ENCODE data around the gene DRGX.

Gene DRGX

DNA sequence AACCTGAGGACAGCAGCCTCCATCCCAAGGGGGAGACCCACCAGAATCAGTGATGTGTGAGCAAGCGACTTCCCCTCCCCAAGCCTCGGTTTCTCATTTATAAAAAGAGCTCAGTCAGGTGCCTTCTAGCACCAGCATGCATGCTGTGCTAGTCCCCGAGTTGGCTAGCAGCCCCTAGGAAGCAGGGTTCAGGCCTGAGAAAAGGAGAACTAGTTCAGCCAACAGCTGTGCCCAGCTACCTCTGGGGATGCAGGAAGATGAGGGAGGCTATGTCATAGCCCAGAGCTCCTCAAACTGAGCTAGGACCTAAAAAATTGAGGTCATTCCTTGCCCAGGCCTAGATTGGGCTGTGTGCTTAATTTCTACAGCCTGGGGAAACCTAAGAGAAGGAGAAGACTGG is 13.7 kb downstream of the DRGX start:
- Histone ChIP-seq H3K9me3 (replicated peaks; ENCODE audit: insufficient read depth, low read length) (no peaks in the 10 kb centered on the region), H3K27me3 (replicated peaks; ENCODE audit: insufficient read depth, low read length) (no peaks in the 10 kb centered on the region), H3K36me3 (replicated peaks; ENCODE audit: insufficient read depth, low read length) (no peaks in the 10 kb centered on the region), H3F3A (ENCODE audit: insufficient read depth, low read length) (no peaks in the 10 kb centered on the region), H4K20me1 (ENCODE audit: insufficient read depth, low read length) (no peaks in the 10 kb centered on the region), H3K79me2 (ENCODE audit: low read length) (no peaks in the 10 kb centered on the region), H2AFZ (ENCODE audit: low read length) (no peak overlapping the region), H3K27ac (ENCODE audit: low read length) (no peak overlapping the region), H3K4me3 (ENCODE audit: low read length) (no peak overlapping the region), H3K4me1 (ENCODE audit: low read length) (no peaks in the 10 kb centered on the region), H3K9me2 (replicated peaks; ENCODE audit: insufficient read depth, low read length) (no peaks in the 10 kb centered on the region), H3K9ac (ENCODE audit: low read length) (no peak overlapping the region), H3K4me2 (ENCODE audit: low read depth, low read length) (no peak overlapping the region)
- no peak for DNase-seq
- TF ChIP-seq CTCF (IDR thresholded peaks at IDR 0.05; ENCODE audit: low read length) = no peak
- TF ChIP-seq EZH2phosphoT487 (IDR thresholded peaks at IDR 0.05; ENCODE audit: low read length) = no peak
- TF ChIP-seq EZH2 (optimal IDR thresholded peaks at IDR 0.05; ENCODE audit: low read depth, low read length) = no peak

DNA sequence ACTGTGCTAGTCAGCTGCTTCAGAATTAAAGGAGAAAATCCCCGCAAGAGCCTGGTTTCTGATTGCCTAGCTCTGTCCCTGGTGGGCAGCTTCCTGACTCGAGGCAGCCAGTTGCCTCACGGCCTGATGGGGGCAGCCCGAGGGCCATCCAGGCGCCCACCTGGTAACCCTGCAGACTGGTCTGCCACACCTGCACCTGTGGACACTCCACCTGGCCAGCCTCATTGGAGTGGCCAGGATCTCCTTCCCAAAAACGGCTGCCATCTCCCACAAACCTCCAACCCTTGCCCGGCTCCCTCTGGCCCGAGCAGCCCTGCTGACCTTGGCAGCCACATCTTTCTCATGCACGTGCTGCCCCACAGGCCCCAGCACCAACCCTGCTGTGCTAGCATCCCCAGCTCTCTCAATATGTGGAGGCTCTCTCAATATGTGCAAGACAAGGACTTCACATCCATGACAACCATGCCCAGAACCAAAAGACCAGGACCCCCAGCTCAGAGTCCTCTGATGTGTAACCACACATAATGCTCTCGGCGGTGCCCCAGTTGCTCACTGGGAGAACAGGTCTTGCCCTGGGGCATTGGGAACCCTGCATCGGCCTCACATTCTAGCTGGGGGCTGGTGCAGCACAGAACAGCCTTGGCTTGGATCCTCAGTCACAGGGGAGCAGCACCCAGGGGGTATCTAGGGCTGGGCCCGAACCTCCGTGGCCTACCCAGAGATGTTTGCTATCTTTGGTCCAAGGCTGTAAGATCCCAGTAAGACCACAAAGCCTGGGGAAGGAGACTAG is 14.6 kb downstream of the DRGX start:
- Histone ChIP-seq H3K9me3 (replicated peaks; ENCODE audit: insufficient read depth, low read length) (no peaks in the 10 kb centered on the region), H3K4me2 (ENCODE audit: low read depth, low read length) (no peak overlapping the region), H3K79me2 (ENCODE audit: low read length) (no peaks in the 10 kb centered on the region), H3K4me3 (ENCODE audit: low read length) (no peak overlapping the region), H3K36me3 (replicated peaks; ENCODE audit: insufficient read depth, low read length) (no peaks in the 10 kb centered on the region), H3K4me1 (ENCODE audit: low read length) (no peaks in the 10 kb centered on the region), H3K9me2 (replicated peaks; ENCODE audit: insufficient read depth, low read length) (no peaks in the 10 kb centered on the region), H3K27ac (ENCODE audit: low read length) (no peak overlapping the region), H2AFZ (ENCODE audit: low read length) (no peak overlapping the region), H3K27me3 (replicated peaks; ENCODE audit: insufficient read depth, low read length) (no peaks in the 10 kb centered on the region), H4K20me1 (ENCODE audit: insufficient read depth, low read length) (no peaks in the 10 kb centered on the region), H3F3A (ENCODE audit: insufficient read depth, low read length) (no peaks in the 10 kb centered on the region), H3K9ac (ENCODE audit: low read length) (no peak overlapping the region)
- DNase-seq = no peak
- no peak for TF ChIP-seq EZH2 (optimal IDR thresholded peaks at IDR 0.05; ENCODE audit: low read depth, low read length)
- TF ChIP-seq EZH2phosphoT487 (IDR thresholded peaks at IDR 0.05; ENCODE audit: low read length) = no peak
- TF ChIP-seq CTCF (IDR thresholded peaks at IDR 0.05; ENCODE audit: low read length) = no peak

GRCh38 chr10:49379596-49380410 is 16.1 kb downstream of the DRGX start:
- H3K36me3 ChIP-seq (replicated peaks; ENCODE audit: insufficient read depth, low read length) = no peaks in the 10 kb centered on the region
- TF ChIP-seq EZH2 (optimal IDR thresholded peaks at IDR 0.05; ENCODE audit: low read depth, low read length) (no peak), CTCF (IDR thresholded peaks at IDR 0.05; ENCODE audit: low read length) (peak; percentile 20; the same call in 1 of the 2 replicates)
- no peak overlapping the region for H3K9ac ChIP-seq (ENCODE audit: low read length)
- H2AFZ ChIP-seq (ENCODE audit: low read length) = no peak overlapping the region
- DNase-seq = no peak
- H3K9me3 ChIP-seq (replicated peaks; ENCODE audit: insufficient read depth, low read length) = no peaks in the 10 kb centered on the region
- H3K4me3 ChIP-seq (ENCODE audit: low read length) = no peak overlapping the region
- no peaks in the 10 kb centered on the region for H3K4me1 ChIP-seq (ENCODE audit: low read length)
- H3K9me2 ChIP-seq (replicated peaks; ENCODE audit: insufficient read depth, low read length) = no peaks in the 10 kb centered on the region
- no peak overlapping the region for H3K27ac ChIP-seq (ENCODE audit: low read length)
- H3K27me3 ChIP-seq (replicated peaks; ENCODE audit: insufficient read depth, low read length) = no peaks in the 10 kb centered on the region
- no peaks in the 10 kb centered on the region for H4K20me1 ChIP-seq (ENCODE audit: insufficient read depth, low read length)
- H3F3A ChIP-seq (ENCODE audit: insufficient read depth, low read length) = no peaks in the 10 kb centered on the region
- H3K4me2 ChIP-seq (ENCODE audit: low read depth, low read length) = no peak overlapping the region
- no peaks in the 10 kb centered on the region for H3K79me2 ChIP-seq (ENCODE audit: low read length)

All from MM.1S (cell line).